ENCODE data around the gene TMEFF2. TPM values are rescaled to one million over a fixed set of nuclear protein-coding genes. Genes with fewer than 3 reads are reported as not detected.

The TMEFF2 gene
- total RNA-seq, 1 donor from 2014 or later, result not detected

GRCh38 chr2:191941376-191941929 is 253.3 kb downstream of the TMEFF2 start:
- intact Hi-C loops (cut with DNase I), result no loop called here
- no peak for DNase-seq (ENCODE audit: extremely low spot score in 2 of 2)
- peaks cover 8% of the 10 kb centered on the region for H3K4me1 ChIP-seq
- H3K4me3 ChIP-seq, result no peak overlapping the region
- TF ChIP-seq CTCF (IDR thresholded peaks at IDR 0.05), result no peak
- no peaks in the 10 kb centered on the region for H3K9me3 ChIP-seq
- H3K27me3 ChIP-seq, result no peaks in the 10 kb centered on the region
- no peak overlapping the region for H3K27ac ChIP-seq
- no peaks in the 10 kb centered on the region for H3K36me3 ChIP-seq

- Histone ChIP-seq H3K9me3 (no peaks in the 10 kb centered on the region), H3K27me3 (no peaks in the 10 kb centered on the region), H3K4me1 (peaks cover 8% of the 10 kb centered on the region), H3K27ac (no peak overlapping the region), H3K36me3 (no peaks in the 10 kb centered on the region), H3K4me3 (no peak overlapping the region)
- DNase-seq (ENCODE audit: extremely low spot score in 2 of 2), result no peak
- TF ChIP-seq POLR2A (IDR thresholded peaks at IDR 0.05), result no peak
- no peak for TF ChIP-seq CTCF (IDR thresholded peaks at IDR 0.05)
- intact Hi-C loops (cut with DNase I), result no loop called here
These were observed 256.0 kb downstream of the TMEFF2 start for GRCh38 chr2:191938779-191939178.

- H3K27ac ChIP-seq, result no peak overlapping the region
- TF ChIP-seq POLR2A (IDR thresholded peaks at IDR 0.05) (no peak), CTCF (IDR thresholded peaks at IDR 0.05) (no peak), POLR2AphosphoS5 (IDR thresholded peaks at IDR 0.05; ENCODE audit: insufficient read depth in 1 of 2, low read depth in 1 of 2) (no peak)
- H3K36me3 ChIP-seq, result no peaks in the 10 kb centered on the region
- intact Hi-C loops (cut with DNase I), result no loop called here
- no peaks in the 10 kb centered on the region for H3K27me3 ChIP-seq
- DNase-seq (ENCODE audit: extremely low spot score in 2 of 2), result no peak
- no peak overlapping the region for H3K4me3 ChIP-seq
- no peaks in the 10 kb centered on the region for H3K4me1 ChIP-seq
- H3K9me3 ChIP-seq, result no peaks in the 10 kb centered on the region
These were observed 257.8 kb downstream of the TMEFF2 start for GRCh38 chr2:191936882-191937405.

GRCh38 chr2:191935247-191935646 is 259.5 kb downstream of the TMEFF2 start:
- DNase-seq (ENCODE audit: extremely low spot score in 2 of 2), result no peak
- no peaks in the 10 kb centered on the region for H3K36me3 ChIP-seq
- H3K4me3 ChIP-seq, result no peak overlapping the region
- H3K27ac ChIP-seq, result no peak overlapping the region
- TF ChIP-seq CTCF (IDR thresholded peaks at IDR 0.05) (no peak), POLR2AphosphoS5 (IDR thresholded peaks at IDR 0.05; ENCODE audit: insufficient read depth in 1 of 2, low read depth in 1 of 2) (no peak), POLR2A (IDR thresholded peaks at IDR 0.05) (no peak)
- H3K27me3 ChIP-seq, result no peaks in the 10 kb centered on the region
- H3K4me1 ChIP-seq, result no peaks in the 10 kb centered on the region
- intact Hi-C loops (cut with DNase I), result no loop called here
- no peaks in the 10 kb centered on the region for H3K9me3 ChIP-seq

- H3K4me3 ChIP-seq, result no peak overlapping the region
- no peak for DNase-seq (ENCODE audit: extremely low spot score in 2 of 2)
- no peak overlapping the region for H3K27ac ChIP-seq
- H3K36me3 ChIP-seq, result no peaks in the 10 kb centered on the region
- intact Hi-C loops (cut with DNase I), result no loop called here
- H3K9me3 ChIP-seq, result no peaks in the 10 kb centered on the region
- H3K4me1 ChIP-seq, result no peaks in the 10 kb centered on the region
- TF ChIP-seq POLR2AphosphoS5 (IDR thresholded peaks at IDR 0.05; ENCODE audit: insufficient read depth in 1 of 2, low read depth in 1 of 2), result no peak
- TF ChIP-seq CTCF (IDR thresholded peaks at IDR 0.05), result no peak
- no peak for TF ChIP-seq POLR2A (IDR thresholded peaks at IDR 0.05)
- H3K27me3 ChIP-seq, result no peaks in the 10 kb centered on the region
These were observed 261.2 kb downstream of the TMEFF2 start for GRCh38 chr2:191933307-191934105.
